GM12878 (cell line): ENCODE measurements around the gene CNGB1. TPM values are rescaled to one million over a fixed set of nuclear protein-coding genes. Genes with fewer than 3 reads are reported as not detected.

Experiments used
- ATAC-seq: fragments of 200-7000 bp; cut with Tn5 transposase; 3 replicates; pipeline ENCODE4 v1.9.1; 2020; ENCODE audit warnings: mild to moderate bottlenecking, moderate library complexity
- BruUV-seq: library from RNA; stranded (reverse); fragments of 400-500 nt; replicated peaks from 2 replicates; lab custom pipeline; 2021; lab: Mats Ljungman, UMichigan
- CTCF ChIA-PET: fragments of 300-600 bp; sonication (Branson Sonifier 250); formaldehyde crosslinking; extraction: SDS; loops from one replicate; lab custom pipeline; 2021; ENCODE audit warnings: inconsistent platforms; lab: Yijun Ruan, JAX
- POLR2A ChIA-PET: fragments of 350-600 bp; formaldehyde crosslinking; extraction: SDS; loops from one replicate; lab custom pipeline; 2021; ENCODE audit warnings: inconsistent platforms; lab: Charles Lee
- RAD21 ChIA-PET: fragments of 300-600 bp; sonication (Branson Sonifier 250); formaldehyde crosslinking; loops from one replicate; lab custom pipeline; 2023; ENCODE audit warnings: antibody characterized with exemption; ENCODE audit not compliant: unreplicated experiment; lab: Charles Lee
- SMC1A ChIA-PET: fragments of 300-600 bp; sonication (Branson Sonifier 250); formaldehyde crosslinking; loops from one replicate; lab custom pipeline; 2023; ENCODE audit not compliant: unreplicated experiment, uncharacterized antibody; lab: Charles Lee
- DNase-seq: peaks from one replicate; pipeline ENCODE4 v3.0.0-alpha.2; 2011; ENCODE audit warnings: low read depth, low spot score
- FAIRE-seq: peaks from 3 replicates; lab custom pipeline; 2011; peaks lifted over from hg19 to GRCh38; lab: Jason Lieb, UNC
- H2AFZ ChIP-seq: 2 replicates; pipeline ENCODE4 v1.6.0; 2011; ENCODE audit warnings: low read depth, low read length, control low read depth; ENCODE audit not compliant: control insufficient read depth
- H3K27ac ChIP-seq: 2 replicates; pipeline ENCODE4 v1.5.1; 2011; ENCODE audit warnings: control low read depth; ENCODE audit not compliant: control insufficient read depth, insufficient read depth
- H3K27me3 ChIP-seq, 2 experiments: replicated peaks in 1 of 2; 2 replicates each; pipeline versions ENCODE4 v1.6.0 to v1.6.1; 2011; ENCODE audit warnings: low read length in 1 of 2; ENCODE audit not compliant: control insufficient read depth in 2 of 2, insufficient read depth in 2 of 2
- H3K36me3 ChIP-seq, 2 experiments: 2 replicates each; pipeline ENCODE4 v1.5.1; 2011; ENCODE audit warnings: low read length in 1 of 2; ENCODE audit not compliant: control insufficient read depth in 2 of 2, insufficient read depth in 2 of 2
- H3K4me1 ChIP-seq: 2 replicates; pipeline ENCODE4 v1.6.1; 2011; ENCODE audit warnings: mild to moderate bottlenecking, low read length, moderate library complexity, mixed read lengths; ENCODE audit not compliant: control insufficient read depth, insufficient read depth
- H3K4me2 ChIP-seq: 2 replicates; pipeline ENCODE4 v1.6.0; 2011; ENCODE audit warnings: control low read depth; ENCODE audit not compliant: control insufficient read depth, insufficient read depth
- H3K4me3 ChIP-seq: fragments of 200-600 bp; sonication (generic); 2 replicates; pipeline ENCODE4 v1.5.1; 2016
- H3K79me2 ChIP-seq: 2 replicates; pipeline ENCODE4 v1.6.0; 2011; ENCODE audit warnings: low read length; ENCODE audit not compliant: control insufficient read depth, insufficient read depth
- H3K9ac ChIP-seq: 2 replicates; pipeline ENCODE4 v1.8.0; 2011; ENCODE audit warnings: low read length, control low read depth, mixed read lengths; ENCODE audit not compliant: control insufficient read depth, insufficient read depth
- H3K9me3 ChIP-seq: replicated peaks from 3 replicates; pipeline ENCODE4 v1.5.1; 2011; ENCODE audit warnings: mild to moderate bottlenecking, low read length; ENCODE audit not compliant: control insufficient read depth, insufficient read depth
- H4K20me1 ChIP-seq: 2 replicates; pipeline ENCODE4 v1.6.0; 2011; ENCODE audit not compliant: control insufficient read depth, insufficient read depth
- CBX3 ChIP-seq: fragments of 200-600 bp; sonication (generic); IDR thresholded peaks from 2 replicates; pipeline ENCODE4 v1.6.1; 2016; ENCODE audit warnings: low read depth, borderline replicate concordance
- CHD4 ChIP-seq: fragments of 200-600 bp; sonication (generic); IDR thresholded peaks from 2 replicates; pipeline ENCODE4 v1.6.1; 2016; ENCODE audit warnings: mild to moderate bottlenecking
- FOXM1 ChIP-seq: IDR thresholded peaks from 2 replicates; pipeline ENCODE4 v1.6.1; 2012; ENCODE audit warnings: low read depth, mild to moderate bottlenecking, inconsistent platforms, low read length, moderate library complexity
- MEF2A ChIP-seq: IDR thresholded peaks from 2 replicates; pipeline ENCODE4 v1.6.1; 2011; ENCODE audit warnings: low read depth, mild to moderate bottlenecking, low read length, moderate library complexity; ENCODE audit not compliant: insufficient read depth
- PAX5 ChIP-seq: IDR thresholded peaks from 2 replicates; pipeline ENCODE4 v1.6.1; 2011; ENCODE audit warnings: low read depth, low read length, borderline replicate concordance
- PAX8 ChIP-seq: fragments of 450-650 bp; IDR thresholded peaks from 2 replicates; pipeline ENCODE4 v1.6.1; 2017; ENCODE audit warnings: mild to moderate bottlenecking, moderate library complexity
- POLR2AphosphoS2 ChIP-seq: IDR thresholded peaks from 2 replicates; pipeline ENCODE4 v1.6.1; 2011; ENCODE audit warnings: low read depth, mild to moderate bottlenecking, low read length, improper control_type of control experiment, moderate library complexity
- RBBP5 ChIP-seq: fragments of 200-600 bp; sonication (generic); conservative IDR thresholded peaks from 2 replicates; pipeline ENCODE4 v1.6.1; 2016
- SIN3A ChIP-seq: IDR thresholded peaks from 2 replicates; pipeline ENCODE4 v1.6.1; 2012; ENCODE audit warnings: low read depth, low read length, improper control_type of control experiment
- SUZ12 ChIP-seq: fragments of 200-600 bp; sonication (generic); IDR thresholded peaks from one replicate; pipeline ENCODE4 v1.6.1; 2018; ENCODE audit warnings: antibody characterized with exemption, mild to moderate bottlenecking; ENCODE audit not compliant: unreplicated experiment
- TCF7 ChIP-seq: IDR thresholded peaks from 2 replicates; pipeline ENCODE4 v1.6.1; 2014; ENCODE audit warnings: antibody characterized with exemption, borderline replicate concordance
- ZNF207 ChIP-seq: fragments of 450-650 bp; IDR thresholded peaks from 2 replicates; pipeline ENCODE4 v1.6.1; 2014; ENCODE audit warnings: antibody characterized with exemption, mild to moderate bottlenecking, borderline replicate concordance
- WGBS: methylation state at CpG from one replicate; pipeline ENCODE4 v1.1.6; 2016; ENCODE audit warnings: low lambda C conversion rate; ENCODE audit not compliant: insufficient replicate concordance, insufficient coverage; ENCODE audit errors: missing lambda C conversion rate; 5-methylcytosine and 5-hydroxymethylcytosine counted together
- in situ Hi-C: fragments of 300-500 bp; cut with MboI; formaldehyde crosslinking; loops from 9 replicates; pipeline ENCODE4 v1.14.3; 2018; ENCODE audit warnings: mixed read lengths
- intact Hi-C: fragments of 100-400 bp; cut with micrococcal nuclease; formaldehyde crosslinking; loops from one replicate; pipeline ENCODE4 v1.14.2; 2022; ENCODE audit not compliant: unreplicated experiment
- polyA plus RNA-seq, 11 experiments: library from polyadenylated mRNA; depleted of rRNA in 4 of 11; unstranded in 6 of 11; stranded (reverse) in 5 of 11; fragments of >200 nt; fragmentation: Nextera tagmentation in 4 of 11; fragmentation: Illumina TruSeq in 1 of 11; extraction: Ambion mirVana in 4 of 11; extraction: Trizol in 1 of 11; gene quantifications; 1 replicate in 1 of 11; 2 replicates in 10 of 11; pipeline versions ENCODE4 v1.2.1 to v1.2.3, GENCODE V29; 2011 to 2016; ENCODE audit warnings: inconsistent platforms in 2 of 11, missing spikeins in 2 of 11, low read depth in 1 of 11
- total RNA-seq, 4 experiments: library from RNA; depleted of rRNA in 3 of 4; stranded (reverse); fragments of >200 nt in 3 of 4; fragmentation: Illumina TruSeq in 1 of 4; extraction: Trizol in 1 of 4; gene quantifications; 2 replicates each; pipeline versions ENCODE4 v1.2.1 to v1.2.3, GENCODE V29; 2013 to 2021
- TF ChIP-seq, protein P1 (sequence below): fragments of 450-650 bp; IDR thresholded peaks from 2 replicates; pipeline ENCODE4 v1.6.1; 2017; ENCODE audit warnings: mild to moderate bottlenecking, low read depth, inconsistent platforms; ENCODE audit not compliant: poor library complexity, severe bottlenecking
- TF ChIP-seq, protein P2 (sequence below): IDR thresholded peaks from 2 replicates; pipeline ENCODE4 v1.6.1; 2012; ENCODE audit warnings: low read depth, low read length, improper control_type of control experiment
- TF ChIP-seq, protein P3 (sequence below): IDR thresholded peaks from 2 replicates; pipeline ENCODE4 v1.6.1; 2012; ENCODE audit warnings: improper control_type of control experiment, low read depth, low read length; ENCODE audit not compliant: insufficient replicate concordance
- TF ChIP-seq, protein P4 (sequence below): IDR thresholded peaks from 2 replicates; pipeline ENCODE4 v1.6.1; 2011; ENCODE audit warnings: borderline replicate concordance, low read depth, mild to moderate bottlenecking, moderate library complexity, low read length; ENCODE audit not compliant: insufficient read depth, poor library complexity, severe bottlenecking

CNGB1 gene
- total and polyA plus RNA-seq, 10 of the 15 experiments (the other 5 are each of a cell fraction or from before 2014, with no cell fraction given), result 0.03 TPM; not detected in 9

DNA sequence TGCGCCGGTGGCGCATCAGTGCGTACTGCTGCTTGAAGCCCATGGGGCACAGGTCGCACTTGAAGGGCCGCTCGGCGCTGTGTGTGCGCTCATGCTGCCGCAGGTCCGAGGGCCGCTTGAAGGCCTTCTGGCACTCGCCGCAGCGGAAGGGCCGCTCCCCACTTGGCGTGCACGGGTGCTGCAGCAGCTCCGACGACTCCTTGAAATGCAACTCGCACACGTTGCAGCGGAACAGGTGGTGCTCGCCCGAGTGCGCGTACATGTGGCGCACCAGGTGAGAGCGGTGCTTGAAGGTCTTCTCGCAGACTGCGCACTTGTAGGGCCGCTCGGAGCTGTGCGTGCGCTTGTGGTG lies 26.2 kb upstream of the CNGB1 start:
- Histone ChIP-seq H3K4me3 (no peak overlapping the region), H4K20me1 (no peaks in the 10 kb centered on the region), H3K79me2 (peaks cover 12% of the 10 kb centered on the region), H3K4me2 (no peak overlapping the region), H3K36me3 (no peaks in the 10 kb centered on the region; a peak in 1 of 4 replicates), H3K9ac (no peak overlapping the region), H3K27me3 (no peaks in the 10 kb centered on the region), H3K4me1 (peaks cover 10% of the 10 kb centered on the region), H2AFZ (no peak overlapping the region)
- ATAC-seq (no peak), FAIRE-seq (no peak)
- intact Hi-C loops (no loop called here), in situ Hi-C loops (no loop called here)
- ChIA-PET POLR2A (no interaction called here), CTCF (no interaction called here), RAD21 (no interaction called here), SMC1A (no interaction called here)
- BruUV-seq, result no TSS peak
- TF ChIP-seq, protein P1, sequence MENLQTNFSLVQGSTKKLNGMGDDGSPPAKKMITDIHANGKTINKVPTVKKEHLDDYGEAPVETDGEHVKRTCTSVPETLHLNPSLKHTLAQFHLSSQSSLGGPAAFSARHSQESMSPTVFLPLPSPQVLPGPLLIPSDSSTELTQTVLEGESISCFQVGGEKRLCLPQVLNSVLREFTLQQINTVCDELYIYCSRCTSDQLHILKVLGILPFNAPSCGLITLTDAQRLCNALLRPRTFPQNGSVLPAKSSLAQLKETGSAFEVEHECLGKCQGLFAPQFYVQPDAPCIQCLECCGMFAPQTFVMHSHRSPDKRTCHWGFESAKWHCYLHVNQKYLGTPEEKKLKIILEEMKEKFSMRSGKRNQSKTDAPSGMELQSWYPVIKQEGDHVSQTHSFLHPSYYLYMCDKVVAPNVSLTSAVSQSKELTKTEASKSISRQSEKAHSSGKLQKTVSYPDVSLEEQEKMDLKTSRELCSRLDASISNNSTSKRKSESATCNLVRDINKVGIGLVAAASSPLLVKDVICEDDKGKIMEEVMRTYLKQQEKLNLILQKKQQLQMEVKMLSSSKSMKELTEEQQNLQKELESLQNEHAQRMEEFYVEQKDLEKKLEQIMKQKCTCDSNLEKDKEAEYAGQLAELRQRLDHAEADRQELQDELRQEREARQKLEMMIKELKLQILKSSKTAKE, result no peak
- TF ChIP-seq ZNF207 (no peak), CBX3 (no peak), FOXM1 (no peak), PAX5 (no peak), PAX8 (no peak), CHD4 (no peak), SIN3A (no peak), POLR2AphosphoS2 (no peak), RBBP5 (no peak), MEF2A (no peak), SUZ12 (no peak), TCF7 (no peak)
- TF ChIP-seq, protein P2, sequence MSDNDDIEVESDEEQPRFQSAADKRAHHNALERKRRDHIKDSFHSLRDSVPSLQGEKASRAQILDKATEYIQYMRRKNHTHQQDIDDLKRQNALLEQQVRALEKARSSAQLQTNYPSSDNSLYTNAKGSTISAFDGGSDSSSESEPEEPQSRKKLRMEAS, result no peak
- TF ChIP-seq, protein P3, sequence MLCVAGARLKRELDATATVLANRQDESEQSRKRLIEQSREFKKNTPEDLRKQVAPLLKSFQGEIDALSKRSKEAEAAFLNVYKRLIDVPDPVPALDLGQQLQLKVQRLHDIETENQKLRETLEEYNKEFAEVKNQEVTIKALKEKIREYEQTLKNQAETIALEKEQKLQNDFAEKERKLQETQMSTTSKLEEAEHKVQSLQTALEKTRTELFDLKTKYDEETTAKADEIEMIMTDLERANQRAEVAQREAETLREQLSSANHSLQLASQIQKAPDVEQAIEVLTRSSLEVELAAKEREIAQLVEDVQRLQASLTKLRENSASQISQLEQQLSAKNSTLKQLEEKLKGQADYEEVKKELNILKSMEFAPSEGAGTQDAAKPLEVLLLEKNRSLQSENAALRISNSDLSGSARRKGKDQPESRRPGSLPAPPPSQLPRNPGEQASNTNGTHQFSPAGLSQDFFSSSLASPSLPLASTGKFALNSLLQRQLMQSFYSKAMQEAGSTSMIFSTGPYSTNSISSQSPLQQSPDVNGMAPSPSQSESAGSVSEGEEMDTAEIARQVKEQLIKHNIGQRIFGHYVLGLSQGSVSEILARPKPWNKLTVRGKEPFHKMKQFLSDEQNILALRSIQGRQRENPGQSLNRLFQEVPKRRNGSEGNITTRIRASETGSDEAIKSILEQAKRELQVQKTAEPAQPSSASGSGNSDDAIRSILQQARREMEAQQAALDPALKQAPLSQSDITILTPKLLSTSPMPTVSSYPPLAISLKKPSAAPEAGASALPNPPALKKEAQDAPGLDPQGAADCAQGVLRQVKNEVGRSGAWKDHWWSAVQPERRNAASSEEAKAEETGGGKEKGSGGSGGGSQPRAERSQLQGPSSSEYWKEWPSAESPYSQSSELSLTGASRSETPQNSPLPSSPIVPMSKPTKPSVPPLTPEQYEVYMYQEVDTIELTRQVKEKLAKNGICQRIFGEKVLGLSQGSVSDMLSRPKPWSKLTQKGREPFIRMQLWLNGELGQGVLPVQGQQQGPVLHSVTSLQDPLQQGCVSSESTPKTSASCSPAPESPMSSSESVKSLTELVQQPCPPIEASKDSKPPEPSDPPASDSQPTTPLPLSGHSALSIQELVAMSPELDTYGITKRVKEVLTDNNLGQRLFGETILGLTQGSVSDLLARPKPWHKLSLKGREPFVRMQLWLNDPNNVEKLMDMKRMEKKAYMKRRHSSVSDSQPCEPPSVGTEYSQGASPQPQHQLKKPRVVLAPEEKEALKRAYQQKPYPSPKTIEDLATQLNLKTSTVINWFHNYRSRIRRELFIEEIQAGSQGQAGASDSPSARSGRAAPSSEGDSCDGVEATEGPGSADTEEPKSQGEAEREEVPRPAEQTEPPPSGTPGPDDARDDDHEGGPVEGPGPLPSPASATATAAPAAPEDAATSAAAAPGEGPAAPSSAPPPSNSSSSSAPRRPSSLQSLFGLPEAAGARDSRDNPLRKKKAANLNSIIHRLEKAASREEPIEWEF, result no peak
- TF ChIP-seq, protein P4, sequence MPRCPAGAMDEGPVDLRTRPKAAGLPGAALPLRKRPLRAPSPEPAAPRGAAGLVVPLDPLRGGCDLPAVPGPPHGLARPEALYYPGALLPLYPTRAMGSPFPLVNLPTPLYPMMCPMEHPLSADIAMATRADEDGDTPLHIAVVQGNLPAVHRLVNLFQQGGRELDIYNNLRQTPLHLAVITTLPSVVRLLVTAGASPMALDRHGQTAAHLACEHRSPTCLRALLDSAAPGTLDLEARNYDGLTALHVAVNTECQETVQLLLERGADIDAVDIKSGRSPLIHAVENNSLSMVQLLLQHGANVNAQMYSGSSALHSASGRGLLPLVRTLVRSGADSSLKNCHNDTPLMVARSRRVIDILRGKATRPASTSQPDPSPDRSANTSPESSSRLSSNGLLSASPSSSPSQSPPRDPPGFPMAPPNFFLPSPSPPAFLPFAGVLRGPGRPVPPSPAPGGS, result no peak
- TF ChIP-seq, all 136 proteins: peak for 0
- over 99% methylated on average over 35 of the region's 35 CpGs for WGBS
- H3K9me3 ChIP-seq, result no peaks in the 10 kb centered on the region
- no peak overlapping the region for H3K27ac ChIP-seq
- no peak for DNase-seq
